ENCODE data around the gene PPP3CA.
A peak's percentile ranks its signal among the peaks of the same experiment; 100 is the strongest.

Gene PPP3CA

GRCh38 chr4:101075536-101075935 is 271.8 kb downstream of the PPP3CA start:
- no peak for DNase-seq (ENCODE audit: low read depth)
- TF ChIP-seq CTCF (IDR thresholded peaks at IDR 0.05; ENCODE audit: low read length, missing control alignments): no peak
- no peak overlapping the region for H3K4me3 ChIP-seq (replicated peaks; ENCODE audit: low read depth, low read length)

GRCh38 chr4:101074326-101074725 is 273.0 kb downstream of the PPP3CA start:
- no peak for TF ChIP-seq CTCF (IDR thresholded peaks at IDR 0.05; ENCODE audit: low read length, missing control alignments)
- no peak overlapping the region for H3K4me3 ChIP-seq (replicated peaks; ENCODE audit: low read depth, low read length)
- no peak for DNase-seq (ENCODE audit: low read depth)

- H3K4me3 ChIP-seq (replicated peaks; ENCODE audit: low read depth, low read length): no peak overlapping the region
- no peak for TF ChIP-seq CTCF (IDR thresholded peaks at IDR 0.05; ENCODE audit: low read length, missing control alignments)
- peak; percentile 3 for DNase-seq (ENCODE audit: low read depth)
Measured at GRCh38 chr4:101071241-101071640, 276.1 kb downstream of the PPP3CA start.

- TF ChIP-seq CTCF (IDR thresholded peaks at IDR 0.05; ENCODE audit: low read length, missing control alignments): no peak
- DNase-seq (ENCODE audit: low read depth): no peak
- no peak overlapping the region for H3K4me3 ChIP-seq (replicated peaks; ENCODE audit: low read depth, low read length)
Measured at GRCh38 chr4:101068115-101068514, 279.2 kb downstream of the PPP3CA start.

GRCh38 chr4:101067383-101067782 is 279.9 kb downstream of the PPP3CA start:
- no peak overlapping the region for H3K4me3 ChIP-seq (replicated peaks; ENCODE audit: low read depth, low read length)
- DNase-seq (ENCODE audit: low read depth): peak; percentile 42
- TF ChIP-seq CTCF (IDR thresholded peaks at IDR 0.05; ENCODE audit: low read length, missing control alignments): no peak

GRCh38 chr4:101066626-101067170 is 280.6 kb downstream of the PPP3CA start:
- H3K4me3 ChIP-seq (replicated peaks; ENCODE audit: low read depth, low read length): no peak overlapping the region
- no peak for DNase-seq (ENCODE audit: low read depth)
- TF ChIP-seq CTCF (IDR thresholded peaks at IDR 0.05; ENCODE audit: low read length, missing control alignments): no peak

- no peak overlapping the region for H3K4me3 ChIP-seq (replicated peaks; ENCODE audit: low read depth, low read length)
- no peak for TF ChIP-seq CTCF (IDR thresholded peaks at IDR 0.05; ENCODE audit: low read length, missing control alignments)
- no peak for DNase-seq (ENCODE audit: low read depth)
Measured at GRCh38 chr4:101065935-101066485, 281.3 kb downstream of the PPP3CA start.

All from fibroblast of pulmonary artery (primary cell).